NCI-H2196 treated with DMSO at 0.1 percent for 48 hours (cell line): ENCODE results near the gene CD320.
"Not testable (repeated sequence)": the region's sequence is repeated elsewhere in the genome, so short reads cannot be mapped to it uniquely, and the experiment has no call there.

Experiments used
- DNase-seq: peaks from one replicate; lab custom pipeline; 2025; ENCODE audit not compliant: unreplicated experiment; lab: John Stamatoyannopoulos, UW

CD320 gene

GRCh38 chr19:8307965-8308866 is at the start of gene CD320:
Gene CD320, minus strand, starts transcription at chr19:8308358. Its CDS starts 68 bp downstream, at chr19:8308290.
- DNase-seq, result peak; percentile 86

- DNase-seq, result no peak
Observed at GRCh38 chr19:8357007-8357521, 48.9 kb upstream of the CD320 start.

- no peak for DNase-seq
Observed at GRCh38 chr19:8355631-8356402, 47.7 kb upstream of the CD320 start.

- DNase-seq, result not testable (repeated sequence)
Observed at GRCh38 chr19:8352845-8353244, 44.7 kb upstream of the CD320 start.

GRCh38 chr19:8352134-8352827 is 44.1 kb upstream of the CD320 start:
- DNase-seq, result no peak

- not testable (repeated sequence) for DNase-seq
Observed at GRCh38 chr19:8349629-8350372, 41.6 kb upstream of the CD320 start.

GRCh38 chr19:8343483-8343844 is 35.3 kb upstream of the CD320 start:
- DNase-seq, result no peak

- peak; percentile 86 for DNase-seq
Observed at GRCh38 chr19:8342684-8343482, 34.7 kb upstream of the CD320 start, which contains the start of gene KANK3. Gene KANK3, minus strand, starts transcription at chr19:8343262. Its CDS starts 5,434 bp downstream, at chr19:8337828.

GRCh38 chr19:8342316-8342683 is 34.1 kb upstream of the CD320 start:
- DNase-seq, result no peak

GRCh38 chr19:8341504-8341903 is 33.3 kb upstream of the CD320 start:
- not testable (repeated sequence) for DNase-seq

GRCh38 chr19:8340341-8341096 is 32.4 kb upstream of the CD320 start:
- DNase-seq, result no peak

GRCh38 chr19:8338835-8339234 is 30.7 kb upstream of the CD320 start:
- no peak for DNase-seq

GRCh38 chr19:8337728-8338127 is 29.6 kb upstream of the CD320 start:
- no peak for DNase-seq

- no peak for DNase-seq
Observed at GRCh38 chr19:8336660-8337059, 28.5 kb upstream of the CD320 start.

- no peak for DNase-seq
Observed at GRCh38 chr19:8336072-8336569, 28.0 kb upstream of the CD320 start.

- peak; percentile 32 for DNase-seq
Observed at GRCh38 chr19:8335343-8336071, 27.3 kb upstream of the CD320 start.

GRCh38 chr19:8334458-8335342 is 26.5 kb upstream of the CD320 start:
- DNase-seq, result peak; percentile 84
